Regular cardiac myocyte (primary cell): ENCODE results near the gene ALKBH8. TPM values are rescaled to one million over a fixed set of nuclear protein-coding genes. Genes with fewer than 3 reads are reported as not detected.

Experiments
- total RNA-seq: library from RNA; depleted of rRNA; stranded (reverse); fragments of >200 nt; gene quantifications from 2 replicates; pipeline ENCODE4 v1.2.3, GENCODE V29; 2014

Gene ALKBH8, protein sequence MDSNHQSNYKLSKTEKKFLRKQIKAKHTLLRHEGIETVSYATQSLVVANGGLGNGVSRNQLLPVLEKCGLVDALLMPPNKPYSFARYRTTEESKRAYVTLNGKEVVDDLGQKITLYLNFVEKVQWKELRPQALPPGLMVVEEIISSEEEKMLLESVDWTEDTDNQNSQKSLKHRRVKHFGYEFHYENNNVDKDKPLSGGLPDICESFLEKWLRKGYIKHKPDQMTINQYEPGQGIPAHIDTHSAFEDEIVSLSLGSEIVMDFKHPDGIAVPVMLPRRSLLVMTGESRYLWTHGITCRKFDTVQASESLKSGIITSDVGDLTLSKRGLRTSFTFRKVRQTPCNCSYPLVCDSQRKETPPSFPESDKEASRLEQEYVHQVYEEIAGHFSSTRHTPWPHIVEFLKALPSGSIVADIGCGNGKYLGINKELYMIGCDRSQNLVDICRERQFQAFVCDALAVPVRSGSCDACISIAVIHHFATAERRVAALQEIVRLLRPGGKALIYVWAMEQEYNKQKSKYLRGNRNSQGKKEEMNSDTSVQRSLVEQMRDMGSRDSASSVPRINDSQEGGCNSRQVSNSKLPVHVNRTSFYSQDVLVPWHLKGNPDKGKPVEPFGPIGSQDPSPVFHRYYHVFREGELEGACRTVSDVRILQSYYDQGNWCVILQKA
- total RNA-seq = 7.3 and 14.2 TPM in 2 replicates

DNA sequence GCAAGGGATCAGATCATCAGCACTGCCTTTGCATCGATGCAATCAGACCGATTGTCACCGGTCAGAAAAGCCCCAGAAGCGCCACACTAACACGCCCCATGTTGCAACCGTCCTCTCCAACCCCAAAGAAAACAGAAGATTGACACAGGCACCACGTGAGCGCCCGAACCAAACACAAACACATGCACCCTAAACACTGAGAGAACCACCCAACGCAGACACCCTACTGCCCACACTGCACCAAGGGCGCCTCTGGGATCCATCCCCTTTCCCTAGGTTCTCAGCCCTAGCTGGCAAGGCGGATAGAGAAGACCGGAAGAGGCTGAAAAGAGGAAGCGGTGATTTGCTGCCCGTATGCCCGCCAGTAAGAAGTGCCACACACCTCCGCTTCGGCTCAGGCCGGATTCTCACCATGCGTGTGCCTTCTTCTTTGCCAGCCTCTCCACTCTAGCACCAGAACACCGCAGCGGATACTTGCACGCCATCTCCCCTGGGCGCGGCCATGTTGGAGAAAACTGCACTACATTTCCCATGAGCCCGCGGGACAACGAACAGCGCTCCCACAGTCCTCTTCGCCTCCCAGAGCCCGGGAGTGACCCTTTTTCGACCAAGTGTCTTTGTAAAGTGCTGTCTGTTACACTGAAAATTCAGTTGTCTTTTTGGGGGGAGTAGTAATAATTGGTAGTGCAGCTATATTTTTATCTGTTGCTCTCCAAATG, at the start of gene ALKBH8:
TSS of gene ALKBH8 (minus strand) at position 517 of the 719 bp plus-strand sequence. CDS start 4,842 bp downstream, outside the sequence.

GRCh38 chr11:107590460-107591377, 25.2 kb upstream of the ALKBH8 start, which contains the start of gene ELMOD1:
Gene ELMOD1, plus strand, starts transcription at chr11:107591147. Its CDS starts 27,043 bp downstream, at chr11:107618190.

DNA sequence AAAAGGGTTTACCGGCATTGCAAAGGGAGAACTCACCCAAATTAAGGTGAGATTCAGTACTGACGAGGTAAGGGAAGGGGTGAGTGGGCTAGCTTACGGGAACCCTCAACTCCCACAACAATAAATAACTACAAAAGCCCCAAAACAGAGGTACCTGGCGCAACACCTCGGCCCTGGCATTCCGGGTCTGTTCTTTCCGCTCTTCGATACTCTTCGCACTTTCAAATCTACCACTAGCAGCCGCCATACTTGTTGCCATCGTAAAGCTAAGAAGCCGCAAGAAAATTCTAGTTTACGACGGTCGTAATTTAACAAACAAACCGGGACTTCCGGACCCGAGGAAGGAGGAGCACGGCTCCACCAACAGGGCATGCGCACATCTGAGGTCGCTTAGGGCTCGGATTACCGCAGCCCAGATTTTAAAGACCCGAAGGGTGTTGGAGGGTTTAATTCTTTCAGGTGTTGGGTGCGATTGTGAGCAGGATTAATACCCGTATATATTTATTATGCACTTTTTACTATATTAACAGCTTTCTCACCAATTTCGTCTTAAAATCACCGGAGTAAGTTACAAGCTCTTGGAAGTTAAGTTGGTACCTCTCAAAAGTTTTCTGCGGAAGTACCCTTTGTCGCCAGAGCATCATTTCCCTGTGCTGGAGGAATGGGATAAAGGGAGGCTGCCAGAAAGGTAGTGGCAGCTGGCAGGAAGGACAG, 107.8 kb downstream of the ALKBH8 start, which contains the start of gene CWF19L2:
TSS of gene CWF19L2 (minus strand) at position 268 of the 714 bp plus-strand sequence. CDS start at position 259, 9 bp downstream.

Other genes with a start within 250 kb of the ALKBH8 start
- 10.9 and 14.4 TPM in 2 replicates for gene CWF19L2, start 107.9 kb downstream of the ALKBH8 start, total RNA-seq
- gene ELMOD1, start 25.4 kb upstream of the ALKBH8 start, total RNA-seq = 1.7 and 2.8 TPM in 2 replicates
- gene SLN, start 146.3 kb upstream of the ALKBH8 start, total RNA-seq = 4.5 TPM in 1 of 2 replicates, not detected in the other